ENCODE data around the gene PTPRN2. TPM values are rescaled to one million over a fixed set of nuclear protein-coding genes. Genes with fewer than 3 reads are reported as not detected.

The PTPRN2 gene
- total RNA-seq, 1 experiment from 2014 or later = 1.1 TPM

- ChIA-PET POLR2A (no interaction called here), CTCF (no interaction called here)
- in situ Hi-C loops (cut with HindIII; ENCODE audit: low pct_unique_long_range_greater_than_20kb, low sequenced_read_pairs) (no loop called here), intact Hi-C loops (cut with micrococcal nuclease; ENCODE audit: unreplicated experiment) (no loop called here)
- H3K27ac ChIP-seq (ENCODE audit: low read length) = no peak overlapping the region
- no peaks in the 10 kb centered on the region for H3K4me1 ChIP-seq (ENCODE audit: control insufficient read depth, insufficient read depth, low read length)
- BruUV-seq (replicated peaks) = no TSS peak
- TF ChIP-seq REST (IDR thresholded peaks at IDR 0.05; ENCODE audit: insufficient read depth in 1 of 2, low read depth in 2 of 2, low read length in 1 of 2) (no peak), CTCF (IDR thresholded peaks at IDR 0.05) (no peak), POLR2AphosphoS5 (IDR thresholded peaks at IDR 0.05; ENCODE audit: low read depth, low read length) (no peak), TCF7L2 (IDR thresholded peaks at IDR 0.05; ENCODE audit: low read depth, low read length) (no peak), SIN3A (IDR thresholded peaks at IDR 0.05; ENCODE audit: borderline replicate concordance, insufficient read depth, low read depth, low read length) (no peak)
- no peak for DNase-seq (ENCODE audit: low read depth, low spot score)
- no peak for ATAC-seq
- no peaks in the 10 kb centered on the region for H3K27me3 ChIP-seq (ENCODE audit: control insufficient read depth, insufficient read depth, low read length)
- H3K36me3 ChIP-seq (ENCODE audit: control insufficient read depth, insufficient read depth, low read length) = no peaks in the 10 kb centered on the region
- H3K4me3 ChIP-seq (ENCODE audit: low read depth in 2 of 2, low read length in 2 of 2) = no peak overlapping the region
- no peaks in the 10 kb centered on the region for H3K9me3 ChIP-seq (ENCODE audit: control insufficient read depth, insufficient read depth, low read depth, low read length)
Observed at GRCh38 chr7:157577061-157577460, 1010.6 kb downstream of the PTPRN2 start.

- H3K36me3 ChIP-seq (ENCODE audit: control insufficient read depth, insufficient read depth, low read length) = no peaks in the 10 kb centered on the region
- BruUV-seq (replicated peaks) = no TSS peak
- no peak overlapping the region for H3K27ac ChIP-seq (ENCODE audit: low read length)
- in situ Hi-C loops (cut with HindIII; ENCODE audit: low pct_unique_long_range_greater_than_20kb, low sequenced_read_pairs) (no loop called here), intact Hi-C loops (cut with micrococcal nuclease; ENCODE audit: unreplicated experiment) (no loop called here)
- H3K4me1 ChIP-seq (ENCODE audit: control insufficient read depth, insufficient read depth, low read length) = no peaks in the 10 kb centered on the region
- no peaks in the 10 kb centered on the region for H3K27me3 ChIP-seq (ENCODE audit: control insufficient read depth, insufficient read depth, low read length)
- CTCF ChIA-PET = no interaction called here
- POLR2A ChIA-PET = no interaction called here
- ATAC-seq = no peak
- no peak for DNase-seq (ENCODE audit: low read depth, low spot score)
- no peak overlapping the region for H3K4me3 ChIP-seq (ENCODE audit: low read depth in 2 of 2, low read length in 2 of 2)
- H3K9me3 ChIP-seq (ENCODE audit: control insufficient read depth, insufficient read depth, low read depth, low read length) = no peaks in the 10 kb centered on the region
- TF ChIP-seq CTCF (IDR thresholded peaks at IDR 0.05) (no peak), REST (IDR thresholded peaks at IDR 0.05; ENCODE audit: insufficient read depth in 1 of 2, low read depth in 2 of 2, low read length in 1 of 2) (no peak), SIN3A (IDR thresholded peaks at IDR 0.05; ENCODE audit: borderline replicate concordance, insufficient read depth, low read depth, low read length) (no peak), TCF7L2 (IDR thresholded peaks at IDR 0.05; ENCODE audit: low read depth, low read length) (no peak), POLR2AphosphoS5 (IDR thresholded peaks at IDR 0.05; ENCODE audit: low read depth, low read length) (no peak)
Observed at GRCh38 chr7:157576415-157576814, 1011.2 kb downstream of the PTPRN2 start.
